AG04449 (cell line): Measurements from ENCODE around the gene LRFN5.
"Not testable (repeated sequence)": the region's sequence is repeated elsewhere in the genome, so short reads cannot be mapped to it uniquely, and the experiment has no call there.

ENCODE experiments used
- CTCF ChIA-PET: fragments of 350-600 bp; formaldehyde crosslinking; extraction: SDS; loops from one replicate; lab custom pipeline; 2021; ENCODE audit warnings: antibody characterized with exemption; lab: Yijun Ruan, JAX
- POLR2A ChIA-PET: fragments of 400-600, 350-600 bp; formaldehyde crosslinking; extraction: SDS; loops from one replicate; lab custom pipeline; 2020; ENCODE audit warnings: antibody characterized with exemption, inconsistent platforms; lab: Yijun Ruan, JAX
- DNase-seq: peaks from one replicate; pipeline ENCODE4 v3.0.0-alpha.2; 2010; ENCODE audit warnings: low read depth, low spot score
- H3K4me3 ChIP-seq: 2 replicates; pipeline ENCODE4 v1.5.1; 2011; ENCODE audit warnings: low read depth, mild to moderate bottlenecking, control low read depth, low read length
- TF ChIP-seq, protein P1 (sequence below): IDR thresholded peaks from one replicate; pipeline ENCODE4 v1.5.1; 2011; ENCODE audit warnings: mild to moderate bottlenecking, moderate library complexity, low read length, control low read depth, inconsistent platforms; ENCODE audit not compliant: insufficient read depth; ENCODE audit errors: missing control alignments

The LRFN5 gene

DNA sequence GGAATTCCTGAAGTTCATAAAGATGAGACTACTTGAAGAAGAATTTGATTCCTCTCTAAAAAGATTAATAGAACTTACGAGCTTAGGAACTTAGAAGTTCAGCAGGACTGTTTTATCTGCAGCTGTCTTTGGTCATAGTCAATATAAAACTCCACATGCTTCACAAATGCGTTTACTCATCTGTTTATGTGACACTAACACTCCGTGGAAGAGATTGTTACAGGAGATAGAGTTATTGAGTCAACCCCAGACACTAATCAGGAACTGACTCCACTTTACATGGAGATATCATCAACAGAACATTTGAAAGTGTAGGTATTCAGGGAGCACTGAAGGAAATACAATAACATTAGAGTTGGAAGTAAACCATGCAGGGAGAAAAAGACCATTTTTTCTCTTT is 92.8 kb downstream of the LRFN5 start:
- H3K4me3 ChIP-seq, result no peak overlapping the region
- ChIA-PET POLR2A (no interaction called here), CTCF (no interaction called here)
- TF ChIP-seq, protein P1, sequence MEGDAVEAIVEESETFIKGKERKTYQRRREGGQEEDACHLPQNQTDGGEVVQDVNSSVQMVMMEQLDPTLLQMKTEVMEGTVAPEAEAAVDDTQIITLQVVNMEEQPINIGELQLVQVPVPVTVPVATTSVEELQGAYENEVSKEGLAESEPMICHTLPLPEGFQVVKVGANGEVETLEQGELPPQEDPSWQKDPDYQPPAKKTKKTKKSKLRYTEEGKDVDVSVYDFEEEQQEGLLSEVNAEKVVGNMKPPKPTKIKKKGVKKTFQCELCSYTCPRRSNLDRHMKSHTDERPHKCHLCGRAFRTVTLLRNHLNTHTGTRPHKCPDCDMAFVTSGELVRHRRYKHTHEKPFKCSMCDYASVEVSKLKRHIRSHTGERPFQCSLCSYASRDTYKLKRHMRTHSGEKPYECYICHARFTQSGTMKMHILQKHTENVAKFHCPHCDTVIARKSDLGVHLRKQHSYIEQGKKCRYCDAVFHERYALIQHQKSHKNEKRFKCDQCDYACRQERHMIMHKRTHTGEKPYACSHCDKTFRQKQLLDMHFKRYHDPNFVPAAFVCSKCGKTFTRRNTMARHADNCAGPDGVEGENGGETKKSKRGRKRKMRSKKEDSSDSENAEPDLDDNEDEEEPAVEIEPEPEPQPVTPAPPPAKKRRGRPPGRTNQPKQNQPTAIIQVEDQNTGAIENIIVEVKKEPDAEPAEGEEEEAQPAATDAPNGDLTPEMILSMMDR, result no peak
- DNase-seq, result no peak

- POLR2A ChIA-PET, result no interaction called here
- TF ChIP-seq, protein P1, result no peak
- CTCF ChIA-PET, result no interaction called here
- H3K4me3 ChIP-seq, result no peak overlapping the region
- no peak for DNase-seq
Measured at GRCh38 chr14:41718477-41719166, 111.9 kb downstream of the LRFN5 start.

DNA sequence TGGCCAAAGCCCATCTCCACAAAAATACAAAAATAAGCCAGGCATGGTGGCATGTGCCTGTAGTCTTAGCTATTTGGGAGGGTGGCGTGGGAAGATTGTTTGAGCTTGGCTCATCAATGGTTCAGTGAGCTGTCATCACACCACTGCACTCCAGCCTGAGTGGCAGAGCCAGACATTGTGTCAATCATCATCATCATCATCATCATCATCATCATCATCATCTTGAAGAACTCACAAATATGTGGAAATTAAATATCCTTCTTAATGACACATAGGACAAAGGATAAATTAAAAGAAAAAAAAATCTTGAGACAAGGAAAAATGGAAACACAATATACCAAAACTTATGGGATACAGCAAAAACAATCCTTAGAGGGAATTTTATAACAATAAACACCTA is 132.5 kb downstream of the LRFN5 start:
- TF ChIP-seq, protein P1, result no peak
- H3K4me3 ChIP-seq, result no peak overlapping the region
- DNase-seq, result no peak
- ChIA-PET CTCF (no interaction called here), POLR2A (no interaction called here)

GRCh38 chr14:41743140-41743539 is 136.5 kb downstream of the LRFN5 start:
- POLR2A ChIA-PET, result no interaction called here
- CTCF ChIA-PET, result no interaction called here
- TF ChIP-seq, protein P1, result no peak
- no peak overlapping the region for H3K4me3 ChIP-seq
- no peak for DNase-seq

- peak overlapping the region; percentile 23 for H3K4me3 ChIP-seq
- ChIA-PET POLR2A (no interaction called here), CTCF (no interaction called here)
Measured at GRCh38 chr14:41749429-41749828, 142.8 kb downstream of the LRFN5 start.

DNA sequence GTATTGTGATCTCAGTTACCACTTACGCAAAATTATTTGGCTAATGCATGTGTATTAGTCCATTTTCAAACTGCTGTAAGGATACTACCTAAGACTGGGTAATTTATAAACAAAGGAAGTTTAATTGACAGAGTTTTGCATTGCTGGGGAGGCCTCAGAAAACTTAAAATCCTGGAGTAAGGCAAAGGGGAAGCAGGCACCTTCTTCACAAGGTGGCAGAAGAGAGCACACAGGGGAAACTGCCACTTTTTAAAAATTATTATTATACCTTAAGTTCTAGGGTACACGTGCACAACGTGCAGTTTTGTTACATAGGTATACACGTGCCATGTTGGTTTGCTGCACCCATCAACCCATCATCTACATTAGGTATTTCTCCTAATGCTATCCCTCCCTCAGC is 143.9 kb downstream of the LRFN5 start:
- POLR2A ChIA-PET, H3K4me3 ChIP-seq, DNase-seq, CTCF ChIA-PET: not testable (repeated sequence)

More at GRCh38 chr14:41749429-41749828, 142.8 kb downstream of the LRFN5 start:
- TF ChIP-seq, protein P1, result no peak
- DNase-seq, result no peak
